Measurements from ENCODE around the gene ZBTB16.

ZBTB16 gene

DNA sequence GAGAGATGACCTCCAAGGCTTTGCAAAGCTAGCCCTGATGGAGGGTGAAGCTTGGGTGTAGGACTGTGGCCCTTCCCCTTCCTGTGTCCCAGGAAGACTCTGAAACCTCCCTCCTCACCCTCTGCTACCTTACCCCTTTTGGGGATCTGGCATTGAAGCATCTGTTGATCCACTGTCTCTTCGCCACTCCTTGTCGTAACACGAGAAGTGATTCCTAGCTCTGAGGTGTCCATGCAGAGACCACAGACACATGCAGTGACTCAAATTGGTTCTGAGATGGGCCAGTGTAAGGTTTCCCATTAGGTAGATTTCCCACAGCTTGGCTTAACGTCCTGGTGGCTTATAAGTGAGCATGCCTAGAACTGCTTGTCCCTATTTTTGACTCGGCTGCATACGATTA is 101.4 kb downstream of the ZBTB16 start:
- ChIA-PET CTCF (no interaction called here), POLR2A (no interaction called here)
- TF ChIP-seq, protein P1, sequence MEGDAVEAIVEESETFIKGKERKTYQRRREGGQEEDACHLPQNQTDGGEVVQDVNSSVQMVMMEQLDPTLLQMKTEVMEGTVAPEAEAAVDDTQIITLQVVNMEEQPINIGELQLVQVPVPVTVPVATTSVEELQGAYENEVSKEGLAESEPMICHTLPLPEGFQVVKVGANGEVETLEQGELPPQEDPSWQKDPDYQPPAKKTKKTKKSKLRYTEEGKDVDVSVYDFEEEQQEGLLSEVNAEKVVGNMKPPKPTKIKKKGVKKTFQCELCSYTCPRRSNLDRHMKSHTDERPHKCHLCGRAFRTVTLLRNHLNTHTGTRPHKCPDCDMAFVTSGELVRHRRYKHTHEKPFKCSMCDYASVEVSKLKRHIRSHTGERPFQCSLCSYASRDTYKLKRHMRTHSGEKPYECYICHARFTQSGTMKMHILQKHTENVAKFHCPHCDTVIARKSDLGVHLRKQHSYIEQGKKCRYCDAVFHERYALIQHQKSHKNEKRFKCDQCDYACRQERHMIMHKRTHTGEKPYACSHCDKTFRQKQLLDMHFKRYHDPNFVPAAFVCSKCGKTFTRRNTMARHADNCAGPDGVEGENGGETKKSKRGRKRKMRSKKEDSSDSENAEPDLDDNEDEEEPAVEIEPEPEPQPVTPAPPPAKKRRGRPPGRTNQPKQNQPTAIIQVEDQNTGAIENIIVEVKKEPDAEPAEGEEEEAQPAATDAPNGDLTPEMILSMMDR (IDR thresholded peaks at IDR 0.05; ENCODE audit: control extremely low read depth, extremely low read depth, low read depth, missing control alignments), result no peak
- DNase-seq (ENCODE audit: extremely low spot score), result no peak

DNA sequence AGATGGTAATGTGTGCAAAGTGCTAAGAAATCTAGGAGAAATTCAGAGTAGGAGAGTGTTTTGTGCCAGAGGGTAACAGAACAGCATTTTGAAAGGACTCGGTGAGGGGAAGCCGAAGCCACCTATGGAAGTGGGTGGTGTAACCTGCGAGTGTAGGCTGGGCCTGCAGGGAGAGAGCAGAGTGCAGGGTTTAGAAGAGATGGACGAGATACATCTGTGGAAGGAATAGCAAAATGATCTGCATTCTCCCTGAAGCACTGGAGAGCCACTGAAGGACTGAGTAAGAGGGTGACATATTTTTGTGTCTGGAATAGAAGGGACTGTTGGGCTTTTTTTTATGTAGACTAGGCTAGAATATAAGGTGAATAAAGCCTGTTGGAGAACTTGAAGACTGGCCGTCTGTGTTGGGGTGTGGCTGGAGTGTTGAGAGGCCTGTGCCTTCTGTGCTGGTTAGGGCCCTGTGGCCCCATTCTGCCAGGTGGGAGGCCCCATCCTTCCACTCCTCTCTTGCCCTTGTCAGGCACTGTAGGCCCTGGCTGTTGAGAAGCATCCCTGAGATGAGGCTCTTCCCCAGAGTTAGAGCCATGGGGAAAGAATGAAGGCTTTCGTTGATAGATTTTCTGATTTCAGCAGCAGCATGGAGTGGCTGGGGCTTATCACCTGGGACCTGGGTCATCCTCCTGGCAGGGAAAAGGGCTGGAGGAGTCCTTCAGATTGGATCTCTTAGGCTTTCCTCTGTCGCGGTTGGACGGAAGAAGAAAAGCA is 102.2 kb downstream of the ZBTB16 start:
- ChIA-PET CTCF (no interaction called here), POLR2A (no interaction called here)
- TF ChIP-seq, protein P1 (IDR thresholded peaks at IDR 0.05; ENCODE audit: control extremely low read depth, extremely low read depth, low read depth, missing control alignments), result no peak
- DNase-seq (ENCODE audit: extremely low spot score), result no peak

DNA sequence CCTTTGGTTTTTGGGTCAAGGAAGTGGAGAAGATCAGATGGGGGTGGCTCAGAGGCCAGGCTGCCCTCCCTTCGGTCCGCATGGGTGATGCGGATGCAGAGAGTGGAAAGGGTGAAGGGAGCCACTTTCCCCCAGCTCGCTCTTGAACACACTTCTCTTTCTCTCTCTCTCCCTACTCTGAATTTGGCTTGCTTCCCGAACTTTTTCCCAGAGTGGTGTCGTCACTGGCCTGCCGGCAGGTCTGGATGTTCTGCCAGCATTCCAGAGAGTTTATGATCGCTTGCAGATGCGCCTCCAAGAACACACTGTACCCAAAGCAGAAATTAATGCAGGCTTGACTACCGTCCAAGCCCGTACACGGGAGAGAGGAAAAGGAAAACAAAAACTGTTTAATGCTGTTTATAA is 103.2 kb downstream of the ZBTB16 start:
- POLR2A ChIA-PET, result no interaction called here
- CTCF ChIA-PET, result no interaction called here
- DNase-seq (ENCODE audit: extremely low spot score), result no peak
- TF ChIP-seq, protein P1 (IDR thresholded peaks at IDR 0.05; ENCODE audit: control extremely low read depth, extremely low read depth, low read depth, missing control alignments), result no peak

DNA sequence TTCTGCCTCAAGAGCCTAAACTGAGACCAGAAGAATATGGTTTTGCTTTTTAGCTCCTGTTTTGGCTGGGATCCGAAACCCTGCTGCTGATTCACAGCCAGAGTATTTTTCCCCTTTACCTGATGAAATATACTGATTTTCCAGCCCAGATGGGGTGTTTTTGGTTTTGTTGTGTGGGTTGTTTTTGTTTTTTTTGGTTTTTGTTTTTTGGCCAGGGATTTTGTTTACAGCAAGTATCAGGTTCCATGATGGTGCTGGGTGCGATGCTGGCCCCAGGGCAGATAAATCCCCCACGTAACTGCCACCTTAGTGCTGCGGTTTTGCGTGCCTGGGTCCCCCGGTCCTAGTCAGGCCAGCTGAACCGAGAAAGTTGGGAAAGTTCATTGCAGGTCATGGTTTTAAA is 103.7 kb downstream of the ZBTB16 start:
- TF ChIP-seq, protein P1 (IDR thresholded peaks at IDR 0.05; ENCODE audit: control extremely low read depth, extremely low read depth, low read depth, missing control alignments), result no peak
- ChIA-PET POLR2A (no interaction called here), CTCF (no interaction called here)
- DNase-seq (ENCODE audit: extremely low spot score), result no peak

DNA sequence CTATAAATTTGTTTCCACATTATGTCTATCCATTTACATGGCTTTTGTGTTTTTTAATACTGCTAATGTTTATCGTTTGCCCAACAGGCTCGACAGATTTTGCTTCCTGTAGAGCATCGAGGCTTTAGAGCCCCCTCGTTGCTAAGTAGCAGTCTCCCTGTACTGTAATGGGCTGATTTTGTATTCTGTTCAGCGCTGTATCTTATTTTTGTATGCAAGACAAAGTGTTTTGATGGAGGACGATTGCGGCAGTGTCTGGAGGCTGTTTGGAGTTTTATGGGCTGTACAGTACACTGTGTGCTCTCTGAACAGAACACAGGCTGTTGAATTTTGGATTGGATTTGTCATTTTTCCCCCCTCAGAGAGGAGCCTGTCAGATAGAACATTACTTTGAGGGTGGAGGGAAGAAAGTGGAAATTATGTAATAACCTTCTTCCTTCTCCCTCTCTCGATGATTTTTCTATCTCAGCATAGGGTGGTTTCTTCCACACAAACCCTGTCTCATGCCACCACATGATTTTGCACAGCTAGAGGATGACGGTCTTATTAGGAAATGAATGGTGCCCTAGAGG is 104.4 kb downstream of the ZBTB16 start:
- CTCF ChIA-PET, result no interaction called here
- TF ChIP-seq, protein P1 (IDR thresholded peaks at IDR 0.05; ENCODE audit: control extremely low read depth, extremely low read depth, low read depth, missing control alignments), result no peak
- POLR2A ChIA-PET, result no interaction called here
- DNase-seq (ENCODE audit: extremely low spot score), result no peak

DNA sequence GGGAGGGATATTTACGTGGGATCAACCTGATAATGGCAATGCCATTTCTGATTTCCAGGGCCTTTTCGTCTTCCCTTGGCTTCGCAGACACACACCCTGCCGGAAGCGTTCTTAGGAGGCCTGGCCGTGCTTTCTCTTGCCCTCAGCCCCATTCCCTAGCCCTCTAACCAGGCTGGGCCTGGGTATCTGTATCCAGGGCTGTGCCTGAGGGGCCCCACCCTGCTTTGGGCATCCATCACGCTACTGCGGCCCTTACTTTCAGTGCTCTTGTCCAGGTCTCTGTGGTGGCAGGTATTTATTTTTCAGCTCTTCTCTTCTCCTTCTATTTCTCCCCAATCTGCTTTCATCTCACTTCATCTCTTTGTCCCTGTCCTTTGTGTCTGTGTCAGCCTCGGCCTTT is 105.0 kb downstream of the ZBTB16 start:
- ChIA-PET CTCF (no interaction called here), POLR2A (no interaction called here)
- DNase-seq (ENCODE audit: extremely low spot score), result no peak
- TF ChIP-seq, protein P1 (IDR thresholded peaks at IDR 0.05; ENCODE audit: control extremely low read depth, extremely low read depth, low read depth, missing control alignments), result no peak

Measured in GM10248 (cell line).